ENCODE data around the gene ARMS2. TPM values are rescaled to one million over a fixed set of nuclear protein-coding genes. Genes with fewer than 3 reads are reported as not detected.

Gene ARMS2
- total RNA-seq, 1 donor from 2014 or later, result not detected

- DNase-seq (ENCODE audit: low spot score), result no peak
- TF ChIP-seq, protein P1, sequence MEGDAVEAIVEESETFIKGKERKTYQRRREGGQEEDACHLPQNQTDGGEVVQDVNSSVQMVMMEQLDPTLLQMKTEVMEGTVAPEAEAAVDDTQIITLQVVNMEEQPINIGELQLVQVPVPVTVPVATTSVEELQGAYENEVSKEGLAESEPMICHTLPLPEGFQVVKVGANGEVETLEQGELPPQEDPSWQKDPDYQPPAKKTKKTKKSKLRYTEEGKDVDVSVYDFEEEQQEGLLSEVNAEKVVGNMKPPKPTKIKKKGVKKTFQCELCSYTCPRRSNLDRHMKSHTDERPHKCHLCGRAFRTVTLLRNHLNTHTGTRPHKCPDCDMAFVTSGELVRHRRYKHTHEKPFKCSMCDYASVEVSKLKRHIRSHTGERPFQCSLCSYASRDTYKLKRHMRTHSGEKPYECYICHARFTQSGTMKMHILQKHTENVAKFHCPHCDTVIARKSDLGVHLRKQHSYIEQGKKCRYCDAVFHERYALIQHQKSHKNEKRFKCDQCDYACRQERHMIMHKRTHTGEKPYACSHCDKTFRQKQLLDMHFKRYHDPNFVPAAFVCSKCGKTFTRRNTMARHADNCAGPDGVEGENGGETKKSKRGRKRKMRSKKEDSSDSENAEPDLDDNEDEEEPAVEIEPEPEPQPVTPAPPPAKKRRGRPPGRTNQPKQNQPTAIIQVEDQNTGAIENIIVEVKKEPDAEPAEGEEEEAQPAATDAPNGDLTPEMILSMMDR (IDR thresholded peaks at IDR 0.05), result no peak
- TF ChIP-seq EZH2phosphoT487 (IDR thresholded peaks at IDR 0.05) (no peak), EZH2 (IDR thresholded peaks at IDR 0.05) (no peak)
- peaks cover 9% of the 10 kb centered on the region for H3K9me3 Mint-ChIP-seq
- peaks cover 61% of the 10 kb centered on the region for H3K4me1 Mint-ChIP-seq
- Histone ChIP-seq H4K20me1 (ENCODE audit: low read depth) (peaks cover 7% of the 10 kb centered on the region), H3K27ac (no peak overlapping the region), H3K4me3 (no peak overlapping the region), H3K36me3 (no peaks in the 10 kb centered on the region), H3K9ac (no peak overlapping the region), H2AFZ (replicated peaks) (no peak overlapping the region), H3K4me1 (peaks cover 28% of the 10 kb centered on the region), H3K9me3 (ENCODE audit: low read depth) (no peaks in the 10 kb centered on the region), H3K4me2 (no peak overlapping the region), H3K27me3 (no peaks in the 10 kb centered on the region), H3F3A (ENCODE audit: low read depth) (peaks cover 12% of the 10 kb centered on the region), H3K79me2 (ENCODE audit: low read depth) (no peaks in the 10 kb centered on the region)
- peaks cover 13% of the 10 kb centered on the region for H3K27me3 Mint-ChIP-seq (ENCODE audit: insufficient read depth, low read depth)
- peaks cover 3% of the 10 kb centered on the region for H3K36me3 Mint-ChIP-seq
- H3K27ac Mint-ChIP-seq, result peak overlapping the region; percentile 47
- no peak overlapping the region for H3K4me3 Mint-ChIP-seq
Measured at GRCh38 chr10:122478971-122479370, 24.5 kb downstream of the ARMS2 start.

GRCh38 chr10:122480146-122480833, 25.8 kb downstream of the ARMS2 start:
- no peak for DNase-seq (ENCODE audit: low spot score)
- peaks cover 7% of the 10 kb centered on the region for H4K20me1 ChIP-seq (ENCODE audit: low read depth)
- H3K4me3 ChIP-seq, result no peak overlapping the region
- H3K79me2 ChIP-seq (ENCODE audit: low read depth), result no peaks in the 10 kb centered on the region
- Mint-ChIP-seq H3K4me3 (no peak overlapping the region), H3K4me1 (peaks cover 55% of the 10 kb centered on the region), H3K36me3 (peaks cover 3% of the 10 kb centered on the region), H3K9me3 (peaks cover 9% of the 10 kb centered on the region), H3K27ac (peak overlapping the region; percentile 46), H3K27me3 (ENCODE audit: insufficient read depth, low read depth) (peaks cover 11% of the 10 kb centered on the region)
- no peak overlapping the region for H2AFZ ChIP-seq (replicated peaks)
- no peak overlapping the region for H3K4me2 ChIP-seq
- no peak overlapping the region for H3K9ac ChIP-seq
- no peaks in the 10 kb centered on the region for H3K36me3 ChIP-seq
- H3K27me3 ChIP-seq, result no peaks in the 10 kb centered on the region
- no peaks in the 10 kb centered on the region for H3K9me3 ChIP-seq (ENCODE audit: low read depth)
- TF ChIP-seq, protein P1 (IDR thresholded peaks at IDR 0.05), result no peak
- no peak for TF ChIP-seq EZH2phosphoT487 (IDR thresholded peaks at IDR 0.05)
- no peak for TF ChIP-seq EZH2 (IDR thresholded peaks at IDR 0.05)
- peaks cover 10% of the 10 kb centered on the region for H3F3A ChIP-seq (ENCODE audit: low read depth)
- H3K27ac ChIP-seq, result no peak overlapping the region
- H3K4me1 ChIP-seq, result peaks cover 20% of the 10 kb centered on the region

- no peak overlapping the region for H3K4me2 ChIP-seq
- TF ChIP-seq, protein P1 (IDR thresholded peaks at IDR 0.05), result no peak
- TF ChIP-seq EZH2phosphoT487 (IDR thresholded peaks at IDR 0.05) (no peak), EZH2 (IDR thresholded peaks at IDR 0.05) (no peak)
- no peak overlapping the region for H3K27ac ChIP-seq
- H3K27ac Mint-ChIP-seq, result no peak overlapping the region
- peaks cover 15% of the 10 kb centered on the region for H3K4me1 ChIP-seq
- H3K9ac ChIP-seq, result no peak overlapping the region
- H4K20me1 ChIP-seq (ENCODE audit: low read depth), result no peaks in the 10 kb centered on the region
- peaks cover 9% of the 10 kb centered on the region for H3K27me3 Mint-ChIP-seq (ENCODE audit: insufficient read depth, low read depth)
- peaks cover 55% of the 10 kb centered on the region for H3K4me1 Mint-ChIP-seq
- H3K27me3 ChIP-seq, result no peaks in the 10 kb centered on the region
- H3K79me2 ChIP-seq (ENCODE audit: low read depth), result no peaks in the 10 kb centered on the region
- DNase-seq (ENCODE audit: low spot score), result no peak
- H3K9me3 ChIP-seq (ENCODE audit: low read depth), result no peaks in the 10 kb centered on the region
- no peaks in the 10 kb centered on the region for H3K36me3 ChIP-seq
- no peak overlapping the region for H3K4me3 Mint-ChIP-seq
- H3F3A ChIP-seq (ENCODE audit: low read depth), result no peaks in the 10 kb centered on the region
- peaks cover 9% of the 10 kb centered on the region for H3K9me3 Mint-ChIP-seq
- H3K4me3 ChIP-seq, result no peak overlapping the region
- no peak overlapping the region for H2AFZ ChIP-seq (replicated peaks)
- peaks cover 3% of the 10 kb centered on the region for H3K36me3 Mint-ChIP-seq
Measured at GRCh38 chr10:122481296-122482056, 27.0 kb downstream of the ARMS2 start.
